Natural killer cell (primary cell): Measurements from ENCODE around the gene TRIM41. TPM values are rescaled to one million over a fixed set of nuclear protein-coding genes. Genes with fewer than 3 reads are reported as not detected.
A peak's percentile ranks its signal among the peaks of the same experiment; 100 is the strongest.
"Not testable (repeated sequence)": the region's sequence is repeated elsewhere in the genome, so short reads cannot be mapped to it uniquely, and the experiment has no call there.

Source experiments
- ATAC-seq, 3 donors: fragments of 150-1000 bp in 2 of 3; fragments of 200-7000 bp in 1 of 3; cut with Tn5 transposase; 1 replicate in 1 of 3; 2 replicates in 2 of 3; pipeline ENCODE4 v1.10.0; 2021; ENCODE audit warnings: mild to moderate bottlenecking in 2 of 3, moderate library complexity in 2 of 3
- DNase-seq, 2 donors: peaks; one replicate each; pipeline versions ENCODE4 v3.0.0 to v3.0.0-alpha.2; 2013 to 2021; ENCODE audit warnings: mixed read lengths in 1 of 2
- H3K27ac ChIP-seq: one replicate; pipeline ENCODE4 v1.5.1; 2013; ENCODE audit warnings: mild to moderate bottlenecking, low read length
- H3K27me3 ChIP-seq: one replicate; pipeline ENCODE4 v1.6.1; 2013; ENCODE audit warnings: low read length; ENCODE audit not compliant: control insufficient read depth, insufficient read depth
- H3K36me3 ChIP-seq: one replicate; pipeline ENCODE4 v1.6.1; 2013; ENCODE audit warnings: low read length; ENCODE audit not compliant: control insufficient read depth, insufficient read depth
- H3K4me1 ChIP-seq: one replicate; pipeline ENCODE4 v1.6.1; 2013; ENCODE audit warnings: low read length; ENCODE audit not compliant: control insufficient read depth, insufficient read depth
- H3K4me3 ChIP-seq: one replicate; pipeline ENCODE4 v1.5.1; 2013; ENCODE audit warnings: low read length
- H3K9me3 ChIP-seq: one replicate; pipeline ENCODE4 v1.6.1; 2013; ENCODE audit warnings: low read length; ENCODE audit not compliant: control insufficient read depth, insufficient read depth
- H3K27ac Mint-ChIP-seq, 2 donors: one replicate each; pipeline ENCODE4 v1.8.0; 2022; ENCODE audit warnings: mild to moderate bottlenecking in 2 of 2, mixed read lengths in 2 of 2, moderate library complexity in 1 of 2
- H3K27me3 Mint-ChIP-seq, 2 donors: one replicate each; pipeline ENCODE4 v1.8.0; 2022; ENCODE audit warnings: low read depth in 2 of 2, mixed read lengths in 2 of 2
- H3K36me3 Mint-ChIP-seq: one replicate; pipeline ENCODE4 v1.8.0; 2022; ENCODE audit warnings: mixed read lengths
- H3K4me1 Mint-ChIP-seq, 2 donors: one replicate each; pipeline ENCODE4 v1.8.0; 2022; ENCODE audit warnings: mixed read lengths in 2 of 2
- H3K4me3 Mint-ChIP-seq: one replicate; pipeline ENCODE4 v1.8.0; 2022; ENCODE audit warnings: mild to moderate bottlenecking, moderate library complexity, mixed read lengths
- H3K9me3 Mint-ChIP-seq, 2 donors: one replicate each; pipeline ENCODE4 v1.8.0; 2022; ENCODE audit warnings: mixed read lengths in 2 of 2
- WGBS: methylation state at CpG from one replicate; pipeline ENCODE4 v1.1.7; 2013; ENCODE audit warnings: missing lambda C conversion rate; ENCODE audit not compliant: insufficient coverage; 5-methylcytosine and 5-hydroxymethylcytosine counted together
- intact Hi-C: fragments of 100-400 bp; cut with micrococcal nuclease; formaldehyde crosslinking; loops from one replicate; pipeline ENCODE4 v1.14.2; 2022
- total RNA-seq, 4 donors: library from RNA; stranded (reverse); fragments of 120-200 nt in 1 of 4; gene quantifications; one replicate each; pipeline versions ENCODE4 v1.2.3 to v1.2.4, GENCODE V29; 2013 to 2022
- TF ChIP-seq, protein P1 (sequence below): fragments of 200-600 bp; IDR thresholded peaks from one replicate; pipeline ENCODE4 v1.8.0; 2022; ENCODE audit warnings: antibody characterized with exemption

Gene TRIM41
- total RNA-seq, 3 donors from 2014 or later (not counting 1 experiment from before 2014, with no cell fraction given) = 33.4 to 41.6 (median 36.0) TPM

DNA sequence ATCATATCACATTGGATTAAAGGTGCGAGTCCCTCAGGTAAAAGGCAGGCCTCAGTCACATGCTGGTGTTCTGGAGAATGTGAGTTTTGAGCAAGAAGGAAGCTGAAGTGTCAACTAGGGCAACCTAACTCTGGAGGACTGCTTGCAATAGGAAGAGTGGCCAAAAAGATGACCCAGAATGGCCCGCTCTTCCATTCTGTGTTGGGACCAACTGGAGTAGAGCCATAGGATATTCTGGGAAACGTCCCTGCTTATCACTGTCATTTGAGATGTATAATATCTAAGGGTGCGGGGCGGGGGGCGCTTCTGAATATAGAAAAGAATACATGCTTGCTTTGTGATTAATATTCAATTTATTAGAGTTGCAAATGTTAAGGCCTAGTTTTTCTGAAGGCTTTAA is 11.0 kb upstream of the TRIM41 start:
- H3K36me3 ChIP-seq = no peaks in the 10 kb centered on the region
- no peak overlapping the region for H3K27ac Mint-ChIP-seq

DNA sequence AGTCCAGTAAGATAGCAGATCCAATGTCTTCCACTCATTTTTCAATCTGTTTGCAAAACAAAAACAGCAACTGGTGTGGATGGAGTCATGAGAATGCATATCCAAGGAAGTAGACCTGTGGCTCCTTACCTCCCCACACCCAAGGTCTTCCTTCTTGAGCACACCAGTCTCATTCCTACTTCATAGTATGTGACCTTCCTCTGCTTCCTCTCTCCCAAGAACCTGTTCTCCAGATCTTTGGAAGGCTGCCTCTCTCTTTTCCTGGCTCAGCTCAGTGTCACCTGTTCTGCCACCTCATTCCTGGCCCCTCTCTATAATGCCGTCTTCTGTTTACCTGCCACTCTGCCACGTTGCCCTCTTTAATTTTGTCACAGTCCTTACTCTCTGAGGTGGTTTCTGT is 10.1 kb upstream of the TRIM41 start:
- intact Hi-C loops = no loop called here
- 80% methylated on average over 2 of the region's 2 CpGs for WGBS
- Histone ChIP-seq H3K9me3 (no peaks in the 10 kb centered on the region), H3K4me1 (peaks cover 21% of the 10 kb centered on the region), H3K27ac (no peak overlapping the region), H3K27me3 (no peaks in the 10 kb centered on the region), H3K36me3 (no peaks in the 10 kb centered on the region), H3K4me3 (no peak overlapping the region)
- Mint-ChIP-seq H3K27me3 (peaks cover 0 to 9% of the 10 kb centered on the region in 2 donors), H3K27ac (no peak overlapping the region), H3K4me3 (no peak overlapping the region), H3K36me3 (no peaks in the 10 kb centered on the region), H3K4me1 (peaks cover 19 to 20% of the 10 kb centered on the region in 2 donors), H3K9me3 (no peaks in the 10 kb centered on the region)
- DNase-seq (no peak), ATAC-seq (no peak)
- TF ChIP-seq, protein P1, sequence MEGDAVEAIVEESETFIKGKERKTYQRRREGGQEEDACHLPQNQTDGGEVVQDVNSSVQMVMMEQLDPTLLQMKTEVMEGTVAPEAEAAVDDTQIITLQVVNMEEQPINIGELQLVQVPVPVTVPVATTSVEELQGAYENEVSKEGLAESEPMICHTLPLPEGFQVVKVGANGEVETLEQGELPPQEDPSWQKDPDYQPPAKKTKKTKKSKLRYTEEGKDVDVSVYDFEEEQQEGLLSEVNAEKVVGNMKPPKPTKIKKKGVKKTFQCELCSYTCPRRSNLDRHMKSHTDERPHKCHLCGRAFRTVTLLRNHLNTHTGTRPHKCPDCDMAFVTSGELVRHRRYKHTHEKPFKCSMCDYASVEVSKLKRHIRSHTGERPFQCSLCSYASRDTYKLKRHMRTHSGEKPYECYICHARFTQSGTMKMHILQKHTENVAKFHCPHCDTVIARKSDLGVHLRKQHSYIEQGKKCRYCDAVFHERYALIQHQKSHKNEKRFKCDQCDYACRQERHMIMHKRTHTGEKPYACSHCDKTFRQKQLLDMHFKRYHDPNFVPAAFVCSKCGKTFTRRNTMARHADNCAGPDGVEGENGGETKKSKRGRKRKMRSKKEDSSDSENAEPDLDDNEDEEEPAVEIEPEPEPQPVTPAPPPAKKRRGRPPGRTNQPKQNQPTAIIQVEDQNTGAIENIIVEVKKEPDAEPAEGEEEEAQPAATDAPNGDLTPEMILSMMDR = no peak

More for the DNA sequence above, 11.0 kb upstream of the TRIM41 start:
- ATAC-seq (no peak), DNase-seq (no peak)
- TF ChIP-seq, protein P1 = no peak
- 94% methylated on average over 6 of the region's 6 CpGs for WGBS
- Histone ChIP-seq H3K27me3 (no peaks in the 10 kb centered on the region), H3K4me3 (no peak overlapping the region), H3K27ac (no peak overlapping the region), H3K4me1 (peaks cover 18% of the 10 kb centered on the region), H3K9me3 (no peaks in the 10 kb centered on the region)
- Mint-ChIP-seq H3K9me3 (no peaks in the 10 kb centered on the region), H3K27me3 (peaks cover 0 to 9% of the 10 kb centered on the region in 2 donors), H3K36me3 (no peaks in the 10 kb centered on the region), H3K4me3 (no peak overlapping the region), H3K4me1 (peaks cover 20% of the 10 kb centered on the region in 2 donors)
- intact Hi-C loops = no loop called here

DNA sequence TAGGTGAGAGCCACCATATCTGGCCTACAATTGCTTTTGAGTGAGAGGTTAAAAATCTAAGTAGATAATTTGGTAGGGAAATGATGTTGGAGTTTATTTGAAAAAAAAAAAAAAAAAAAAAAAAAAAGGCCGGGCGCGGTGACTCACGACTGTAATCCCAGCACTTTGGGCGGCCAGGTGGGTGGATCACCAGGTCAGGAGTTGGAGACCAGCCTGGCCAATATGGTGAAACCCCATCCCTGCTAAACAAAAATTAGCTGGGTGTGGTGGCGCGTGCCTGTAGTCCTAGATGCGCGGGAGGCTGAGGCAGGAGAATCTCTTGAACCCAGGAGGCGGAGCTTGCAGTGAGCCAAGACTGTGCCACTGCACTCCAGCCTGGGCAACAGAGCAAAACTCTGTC is 8.8 kb upstream of the TRIM41 start:
- H3K9me3 Mint-ChIP-seq, H3K27me3 Mint-ChIP-seq, H3K36me3 ChIP-seq, intact Hi-C loops, H3K36me3 Mint-ChIP-seq, H3K27ac Mint-ChIP-seq, ATAC-seq, H3K4me3 ChIP-seq, H3K9me3 ChIP-seq, H3K27ac ChIP-seq, H3K27me3 ChIP-seq, DNase-seq: not testable (repeated sequence)
- WGBS = 94% methylated on average over 10 of the region's 10 CpGs
- peaks cover 30% of the 10 kb centered on the region for H3K4me1 ChIP-seq
- peaks cover 21 to 24% of the 10 kb centered on the region in 2 donors for H3K4me1 Mint-ChIP-seq
- H3K4me3 Mint-ChIP-seq = peak overlapping the region; percentile 40

DNA sequence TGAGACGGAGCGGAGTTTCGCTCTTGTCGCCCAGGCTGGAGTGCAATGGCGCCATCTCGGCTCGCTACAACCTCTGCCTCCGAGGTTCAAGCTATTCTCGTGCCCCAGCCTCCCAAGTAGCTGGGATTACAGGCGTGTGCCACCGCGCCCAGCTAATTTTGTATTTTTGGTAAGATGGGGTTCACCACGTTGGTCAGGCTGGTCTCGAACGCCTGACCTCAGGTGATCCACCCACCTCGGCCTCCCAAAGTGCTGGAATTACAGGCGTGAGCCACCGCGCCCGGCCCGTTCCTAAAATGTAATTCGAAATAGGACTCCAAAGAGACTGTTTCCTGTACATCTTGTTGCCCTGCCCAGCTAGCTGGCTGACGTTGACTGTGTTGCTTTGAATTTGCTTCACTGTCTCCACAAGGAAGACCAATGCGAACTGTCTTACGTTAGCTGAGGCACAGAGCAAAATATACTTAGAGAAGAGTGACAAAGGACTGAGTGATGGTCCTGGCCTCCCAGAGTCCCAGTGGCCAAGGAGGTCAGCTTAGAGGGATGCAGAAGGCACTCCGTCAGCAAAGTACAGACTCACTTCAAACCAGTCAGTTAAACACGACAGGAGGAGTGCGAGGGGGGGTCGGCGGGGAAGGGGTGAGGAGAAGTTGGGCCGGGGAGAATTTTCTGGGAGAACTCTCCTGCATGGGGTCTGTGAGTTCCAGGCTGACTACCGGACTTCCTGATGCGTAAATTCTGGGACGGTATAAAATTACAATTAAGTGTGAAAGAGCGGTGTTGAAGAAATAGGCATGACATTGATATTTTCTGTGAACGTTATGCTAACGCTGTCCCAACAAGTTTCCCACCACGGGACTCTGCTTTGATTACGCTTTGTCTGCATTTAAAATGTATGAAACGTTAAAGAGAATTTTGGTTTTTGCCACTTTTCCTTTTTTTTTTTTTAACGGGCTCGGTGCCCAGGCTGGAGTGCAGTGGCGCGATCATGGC is 6.8 kb upstream of the TRIM41 start:
- WGBS = 29% methylated on average over 42 of the region's 44 CpGs
- peak; percentile 28 to 64 for DNase-seq
- intact Hi-C loops = no loop called here
- Mint-ChIP-seq H3K27ac (peak overlapping the region; percentile 93 to 99), H3K4me1 (peaks cover 35 to 42% of the 10 kb centered on the region in 2 donors), H3K9me3 (no peaks in the 10 kb centered on the region), H3K27me3 (peaks cover 0 to 9% of the 10 kb centered on the region in 2 donors), H3K4me3 (peak overlapping the region; percentile 90), H3K36me3 (no peaks in the 10 kb centered on the region)
- H3K27ac ChIP-seq = peak overlapping the region; percentile 16
- H3K9me3 ChIP-seq = no peaks in the 10 kb centered on the region
- H3K4me3 ChIP-seq = peak overlapping the region; percentile 61
- H3K36me3 ChIP-seq = no peaks in the 10 kb centered on the region
- no peaks in the 10 kb centered on the region for H3K27me3 ChIP-seq
- ATAC-seq = peak in 2 of 3 donors; percentile 26 to 34
- peaks cover 44% of the 10 kb centered on the region for H3K4me1 ChIP-seq
- TF ChIP-seq, protein P1 = no peak
